Liver (tissue), 9 donors: Measurements from ENCODE around the gene COLEC11. TPM values are rescaled to one million over a fixed set of nuclear protein-coding genes. Genes with fewer than 3 reads are reported as not detected.

ENCODE experiments used
- DNase-seq: peaks from one replicate; pipeline ENCODE4 v3.0.0-alpha.2; 2017; ENCODE audit warnings: low spot score
- H3K27ac ChIP-seq, 2 donors: one replicate each; pipeline ENCODE4 v1.7.0; 2013; ENCODE audit warnings: inconsistent platforms in 2 of 2, low read length in 2 of 2, control low read depth in 1 of 2, low read depth in 1 of 2, mild to moderate bottlenecking in 1 of 2
- H3K27me3 ChIP-seq, 4 donors: one replicate each; pipeline versions ENCODE4 v1.6.1 to v1.7.0; 2013; ENCODE audit warnings: low read length in 3 of 4, inconsistent platforms in 1 of 4, mild to moderate bottlenecking in 1 of 4, moderate library complexity in 1 of 4; ENCODE audit not compliant: control insufficient read depth in 4 of 4, insufficient read depth in 4 of 4
- H3K36me3 ChIP-seq, 4 donors: one replicate each; pipeline versions ENCODE4 v1.6.1 to v1.7.0; 2013; ENCODE audit warnings: low read length in 3 of 4, mild to moderate bottlenecking in 3 of 4, low read depth in 1 of 4, moderate library complexity in 1 of 4; ENCODE audit not compliant: control insufficient read depth in 4 of 4, insufficient read depth in 3 of 4
- H3K4me1 ChIP-seq, 4 donors: one replicate each; pipeline versions ENCODE4 v1.6.1 to v1.7.0; 2013; ENCODE audit warnings: low read length in 3 of 4, mild to moderate bottlenecking in 3 of 4, moderate library complexity in 1 of 4; ENCODE audit not compliant: control insufficient read depth in 4 of 4, insufficient read depth in 4 of 4
- H3K4me3 ChIP-seq, 3 donors: one replicate each; pipeline versions ENCODE4 v1.6.1 to v1.7.0; 2013; ENCODE audit warnings: low read length in 3 of 3, control low read depth in 1 of 3, low read depth in 1 of 3, mild to moderate bottlenecking in 1 of 3
- H3K9ac ChIP-seq, 2 donors: one replicate each; pipeline ENCODE4 v1.7.0; 2013; ENCODE audit warnings: low read length in 2 of 2, mild to moderate bottlenecking in 2 of 2, moderate library complexity in 2 of 2, control low read depth in 1 of 2, low read depth in 1 of 2
- H3K9me3 ChIP-seq, 4 donors: one replicate each; pipeline versions ENCODE4 v1.6.1 to v1.7.0; 2013; ENCODE audit warnings: low read length in 3 of 4; ENCODE audit not compliant: control insufficient read depth in 4 of 4
- EGR1 ChIP-seq, 2 donors: IDR thresholded peaks; 2 replicates each; pipeline ENCODE4 v1.6.1; 2016 to 2018; ENCODE audit warnings: antibody characterized with exemption in 2 of 2, low read depth in 2 of 2
- FOXA1 ChIP-seq: IDR thresholded peaks from 2 replicates; pipeline ENCODE4 v1.6.1; 2016; ENCODE audit warnings: antibody characterized with exemption
- FOXA2 ChIP-seq: IDR thresholded peaks from 2 replicates; pipeline ENCODE4 v1.6.1; 2016; ENCODE audit warnings: antibody characterized with exemption
- GABPA ChIP-seq, 2 donors: IDR thresholded peaks in 1 of 2; conservative IDR thresholded peaks in 1 of 2; 2 replicates each; pipeline ENCODE4 v1.6.1; 2016; ENCODE audit warnings: antibody characterized with exemption in 2 of 2, mild to moderate bottlenecking in 1 of 2, moderate library complexity in 1 of 2
- HNF4A ChIP-seq, 2 donors: conservative IDR thresholded peaks; 2 replicates each; pipeline ENCODE4 v1.6.1; 2016; ENCODE audit warnings: antibody characterized with exemption in 2 of 2, mild to moderate bottlenecking in 2 of 2
- HNF4G ChIP-seq: IDR thresholded peaks from 2 replicates; pipeline ENCODE4 v1.6.1; 2016; ENCODE audit warnings: antibody characterized with exemption
- JUND ChIP-seq, 2 donors: IDR thresholded peaks; 2 replicates each; pipeline ENCODE4 v1.6.1; 2016; ENCODE audit warnings: antibody characterized with exemption in 2 of 2
- NR2F2 ChIP-seq: IDR thresholded peaks from 2 replicates; pipeline ENCODE4 v1.6.1; 2016; ENCODE audit warnings: antibody characterized with exemption
- RAD21 ChIP-seq, 2 donors: IDR thresholded peaks; 2 replicates each; pipeline ENCODE4 v1.6.1; 2016; ENCODE audit warnings: antibody characterized with exemption in 2 of 2, mild to moderate bottlenecking in 2 of 2
- RXRA ChIP-seq, 2 donors: IDR thresholded peaks; 2 replicates each; pipeline ENCODE4 v1.6.1; 2017 to 2018; ENCODE audit warnings: antibody characterized with exemption in 2 of 2, mild to moderate bottlenecking in 1 of 2
- SP1 ChIP-seq: IDR thresholded peaks from 2 replicates; pipeline ENCODE4 v1.6.1; 2018; ENCODE audit warnings: antibody characterized with exemption, mild to moderate bottlenecking
- TAF1 ChIP-seq: conservative IDR thresholded peaks from 2 replicates; pipeline ENCODE4 v1.6.1; 2016; ENCODE audit warnings: antibody characterized with exemption, mild to moderate bottlenecking
- YY1 ChIP-seq: IDR thresholded peaks from 2 replicates; pipeline ENCODE4 v1.6.1; 2016; ENCODE audit warnings: antibody characterized with exemption, mild to moderate bottlenecking
- WGBS: extraction: QIAGEN DNeasy Blood & Tissue Kit; methylation state at CpG from one replicate; pipeline ENCODE4 v1.1.7; 2013; 5-methylcytosine and 5-hydroxymethylcytosine counted together
- polyA plus RNA-seq, 2 donors: library from polyadenylated mRNA; stranded (reverse) in 1 of 2; unstranded in 1 of 2; fragments of 200-250 nt in 1 of 2; fragments of >200 nt in 1 of 2; fragmentation: Nextera tagmentation in 1 of 2; extraction: Ambion mirVana in 1 of 2; gene quantifications; one replicate each; pipeline versions ENCODE4 v1.2.1 to v1.2.3, GENCODE V29; 2013 to 2015
- total RNA-seq, 2 donors: library from RNA; depleted of rRNA; stranded (reverse); fragments of >200 nt; gene quantifications; one replicate each; pipeline ENCODE4 v1.2.3, GENCODE V29; 2014
- TF ChIP-seq, protein P1 (sequence below): fragments of 150-350 bp; IDR thresholded peaks from 2 replicates; pipeline ENCODE4 v1.5.1; 2017; ENCODE audit warnings: improper control_type of control experiment, low read depth, low read length; ENCODE audit not compliant: missing input control
- TF ChIP-seq, protein P2 (sequence below): IDR thresholded peaks from 2 replicates; pipeline ENCODE4 v1.6.1; 2016; ENCODE audit warnings: antibody characterized with exemption
- TF ChIP-seq, protein P3 (sequence below): IDR thresholded peaks from 2 replicates; pipeline ENCODE4 v1.6.1; 2016; ENCODE audit warnings: antibody characterized with exemption
- TF ChIP-seq, protein P4 (sequence below): IDR thresholded peaks from 2 replicates; pipeline ENCODE4 v1.6.1; 2016; ENCODE audit warnings: antibody characterized with exemption, mild to moderate bottlenecking
- TF ChIP-seq, protein P5 (sequence below): IDR thresholded peaks from 2 replicates; pipeline ENCODE4 v1.6.1; 2016; ENCODE audit warnings: antibody characterized with exemption
- donor health status: healthy.
- donor health status: healthy.
- donor health status: healthy.
- donor health status: healthy.
- donor health status: healthy.

The COLEC11 gene
- total and polyA plus RNA-seq, 4 donors = 31.0 to 100 (median 70.9) TPM

DNA sequence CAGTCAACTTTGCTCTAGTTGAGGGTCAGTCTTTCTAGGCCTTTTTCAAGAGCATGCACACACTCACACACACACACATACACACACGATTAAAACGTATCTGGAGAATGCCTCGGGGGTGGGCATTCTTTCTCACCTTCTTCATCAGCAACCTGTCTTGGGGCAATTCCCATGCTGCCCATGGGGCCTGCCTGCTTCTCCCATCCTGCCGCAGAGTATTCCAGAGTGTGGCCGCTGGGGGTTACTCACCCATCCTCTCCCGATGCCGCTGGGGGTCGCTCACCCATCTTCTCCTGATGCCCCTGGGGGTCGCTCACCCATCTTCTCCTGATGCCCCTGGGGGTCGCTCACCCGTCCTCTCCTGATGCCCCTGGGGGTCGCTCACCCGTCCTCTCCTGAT lies 52.3 kb downstream of the COLEC11 start:
- Histone ChIP-seq H3K9ac (no peak overlapping the region), H3K27ac (no peak overlapping the region), H3K36me3 (peaks cover 0 to 8% (median 0%) of the 10 kb centered on the region in 4 donors), H3K4me1 (peaks cover 0 to 16% (median 11%) of the 10 kb centered on the region in 4 donors), H3K27me3 (no peaks in the 10 kb centered on the region), H3K4me3 (no peak overlapping the region), H3K9me3 (no peaks in the 10 kb centered on the region)
- no peak for DNase-seq
- WGBS = 75% methylated on average over 13 of the region's 13 CpGs
- TF ChIP-seq YY1 (no peak), NR2F2 (no peak), FOXA1 (no peak), HNF4A (conservative IDR thresholded peaks at IDR 0.05) (no peak), RAD21 (IDR thresholded peaks at IDR 0.05) (no peak), SP1 (no peak), RXRA (IDR thresholded peaks at IDR 0.05) (no peak), TAF1 (no peak), GABPA (IDR thresholded peaks at IDR 0.05 in 1 of 2, conservative IDR thresholded peaks at IDR 0.05 in 1 of 2) (no peak), HNF4G (no peak), FOXA2 (no peak), JUND (IDR thresholded peaks at IDR 0.05) (no peak), EGR1 (IDR thresholded peaks at IDR 0.05; ENCODE audit: low read depth in 2 of 2) (no peak)
- TF ChIP-seq, protein P1, sequence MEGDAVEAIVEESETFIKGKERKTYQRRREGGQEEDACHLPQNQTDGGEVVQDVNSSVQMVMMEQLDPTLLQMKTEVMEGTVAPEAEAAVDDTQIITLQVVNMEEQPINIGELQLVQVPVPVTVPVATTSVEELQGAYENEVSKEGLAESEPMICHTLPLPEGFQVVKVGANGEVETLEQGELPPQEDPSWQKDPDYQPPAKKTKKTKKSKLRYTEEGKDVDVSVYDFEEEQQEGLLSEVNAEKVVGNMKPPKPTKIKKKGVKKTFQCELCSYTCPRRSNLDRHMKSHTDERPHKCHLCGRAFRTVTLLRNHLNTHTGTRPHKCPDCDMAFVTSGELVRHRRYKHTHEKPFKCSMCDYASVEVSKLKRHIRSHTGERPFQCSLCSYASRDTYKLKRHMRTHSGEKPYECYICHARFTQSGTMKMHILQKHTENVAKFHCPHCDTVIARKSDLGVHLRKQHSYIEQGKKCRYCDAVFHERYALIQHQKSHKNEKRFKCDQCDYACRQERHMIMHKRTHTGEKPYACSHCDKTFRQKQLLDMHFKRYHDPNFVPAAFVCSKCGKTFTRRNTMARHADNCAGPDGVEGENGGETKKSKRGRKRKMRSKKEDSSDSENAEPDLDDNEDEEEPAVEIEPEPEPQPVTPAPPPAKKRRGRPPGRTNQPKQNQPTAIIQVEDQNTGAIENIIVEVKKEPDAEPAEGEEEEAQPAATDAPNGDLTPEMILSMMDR = no peak
- TF ChIP-seq, protein P2, sequence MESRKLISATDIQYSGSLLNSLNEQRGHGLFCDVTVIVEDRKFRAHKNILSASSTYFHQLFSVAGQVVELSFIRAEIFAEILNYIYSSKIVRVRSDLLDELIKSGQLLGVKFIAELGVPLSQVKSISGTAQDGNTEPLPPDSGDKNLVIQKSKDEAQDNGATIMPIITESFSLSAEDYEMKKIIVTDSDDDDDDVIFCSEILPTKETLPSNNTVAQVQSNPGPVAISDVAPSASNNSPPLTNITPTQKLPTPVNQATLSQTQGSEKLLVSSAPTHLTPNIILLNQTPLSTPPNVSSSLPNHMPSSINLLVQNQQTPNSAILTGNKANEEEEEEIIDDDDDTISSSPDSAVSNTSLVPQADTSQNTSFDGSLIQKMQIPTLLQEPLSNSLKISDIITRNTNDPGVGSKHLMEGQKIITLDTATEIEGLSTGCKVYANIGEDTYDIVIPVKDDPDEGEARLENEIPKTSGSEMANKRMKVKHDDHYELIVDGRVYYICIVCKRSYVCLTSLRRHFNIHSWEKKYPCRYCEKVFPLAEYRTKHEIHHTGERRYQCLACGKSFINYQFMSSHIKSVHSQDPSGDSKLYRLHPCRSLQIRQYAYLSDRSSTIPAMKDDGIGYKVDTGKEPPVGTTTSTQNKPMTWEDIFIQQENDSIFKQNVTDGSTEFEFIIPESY = no peak
- TF ChIP-seq, protein P3, sequence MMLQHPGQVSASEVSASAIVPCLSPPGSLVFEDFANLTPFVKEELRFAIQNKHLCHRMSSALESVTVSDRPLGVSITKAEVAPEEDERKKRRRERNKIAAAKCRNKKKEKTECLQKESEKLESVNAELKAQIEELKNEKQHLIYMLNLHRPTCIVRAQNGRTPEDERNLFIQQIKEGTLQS = no peak
- TF ChIP-seq, protein P4, sequence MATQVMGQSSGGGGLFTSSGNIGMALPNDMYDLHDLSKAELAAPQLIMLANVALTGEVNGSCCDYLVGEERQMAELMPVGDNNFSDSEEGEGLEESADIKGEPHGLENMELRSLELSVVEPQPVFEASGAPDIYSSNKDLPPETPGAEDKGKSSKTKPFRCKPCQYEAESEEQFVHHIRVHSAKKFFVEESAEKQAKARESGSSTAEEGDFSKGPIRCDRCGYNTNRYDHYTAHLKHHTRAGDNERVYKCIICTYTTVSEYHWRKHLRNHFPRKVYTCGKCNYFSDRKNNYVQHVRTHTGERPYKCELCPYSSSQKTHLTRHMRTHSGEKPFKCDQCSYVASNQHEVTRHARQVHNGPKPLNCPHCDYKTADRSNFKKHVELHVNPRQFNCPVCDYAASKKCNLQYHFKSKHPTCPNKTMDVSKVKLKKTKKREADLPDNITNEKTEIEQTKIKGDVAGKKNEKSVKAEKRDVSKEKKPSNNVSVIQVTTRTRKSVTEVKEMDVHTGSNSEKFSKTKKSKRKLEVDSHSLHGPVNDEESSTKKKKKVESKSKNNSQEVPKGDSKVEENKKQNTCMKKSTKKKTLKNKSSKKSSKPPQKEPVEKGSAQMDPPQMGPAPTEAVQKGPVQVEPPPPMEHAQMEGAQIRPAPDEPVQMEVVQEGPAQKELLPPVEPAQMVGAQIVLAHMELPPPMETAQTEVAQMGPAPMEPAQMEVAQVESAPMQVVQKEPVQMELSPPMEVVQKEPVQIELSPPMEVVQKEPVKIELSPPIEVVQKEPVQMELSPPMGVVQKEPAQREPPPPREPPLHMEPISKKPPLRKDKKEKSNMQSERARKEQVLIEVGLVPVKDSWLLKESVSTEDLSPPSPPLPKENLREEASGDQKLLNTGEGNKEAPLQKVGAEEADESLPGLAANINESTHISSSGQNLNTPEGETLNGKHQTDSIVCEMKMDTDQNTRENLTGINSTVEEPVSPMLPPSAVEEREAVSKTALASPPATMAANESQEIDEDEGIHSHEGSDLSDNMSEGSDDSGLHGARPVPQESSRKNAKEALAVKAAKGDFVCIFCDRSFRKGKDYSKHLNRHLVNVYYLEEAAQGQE = no peak
- TF ChIP-seq, protein P5, sequence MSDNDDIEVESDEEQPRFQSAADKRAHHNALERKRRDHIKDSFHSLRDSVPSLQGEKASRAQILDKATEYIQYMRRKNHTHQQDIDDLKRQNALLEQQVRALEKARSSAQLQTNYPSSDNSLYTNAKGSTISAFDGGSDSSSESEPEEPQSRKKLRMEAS = no peak
